ENCODE data around the gene MYL3. TPM values are rescaled to one million over a fixed set of nuclear protein-coding genes. Genes with fewer than 3 reads are reported as not detected.
A peak's percentile ranks its signal among the peaks of the same experiment; 100 is the strongest.

Gene MYL3
- total RNA-seq, 2 donors from 2014 or later = 1.9 TPM; not detected in 1

DNA sequence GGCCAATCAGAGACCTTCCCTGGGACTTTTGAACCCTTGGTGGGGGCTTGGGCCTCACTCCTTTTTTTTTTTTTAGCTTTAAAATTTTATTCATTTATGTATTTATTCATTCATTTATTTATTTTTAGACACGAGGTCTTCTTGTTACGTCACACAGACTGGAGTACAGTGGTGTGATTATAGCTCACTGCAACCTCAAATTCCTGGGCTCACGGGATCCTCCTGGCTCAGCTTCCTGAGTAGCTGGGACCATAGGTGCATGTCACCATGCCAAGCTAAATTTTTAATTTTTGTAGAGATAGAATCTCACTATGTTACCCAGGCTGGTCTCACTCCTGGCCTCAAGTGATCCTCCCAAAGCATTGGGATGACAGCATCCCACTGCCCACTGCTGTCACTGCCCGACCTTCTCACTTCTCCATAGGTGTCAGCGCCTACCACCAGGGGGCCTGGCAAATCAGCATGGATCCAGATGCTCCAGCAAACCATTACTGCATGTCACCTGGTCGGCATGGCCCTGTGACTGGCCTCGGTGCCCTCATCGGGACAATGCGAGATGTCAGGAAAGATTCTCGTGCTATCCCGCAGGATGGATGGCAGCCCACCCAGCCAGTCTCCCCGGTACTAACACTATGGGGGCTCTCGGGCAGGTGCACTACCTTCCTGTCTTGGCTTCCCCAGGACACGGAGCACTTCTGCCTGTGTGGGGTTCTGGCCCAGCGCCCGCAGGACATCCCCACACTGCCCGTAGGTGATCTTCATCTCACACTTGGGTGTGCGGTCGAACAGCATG lies 3.0 kb downstream of the MYL3 start:
- H3K9me3 ChIP-seq = no peaks in the 10 kb centered on the region
- H3K4me1 ChIP-seq (replicated peaks) = peaks cover 2% of the 10 kb centered on the region
- TF ChIP-seq POLR2AphosphoS5 (IDR thresholded peaks at IDR 0.05) = no peak
- TF ChIP-seq, protein P1, sequence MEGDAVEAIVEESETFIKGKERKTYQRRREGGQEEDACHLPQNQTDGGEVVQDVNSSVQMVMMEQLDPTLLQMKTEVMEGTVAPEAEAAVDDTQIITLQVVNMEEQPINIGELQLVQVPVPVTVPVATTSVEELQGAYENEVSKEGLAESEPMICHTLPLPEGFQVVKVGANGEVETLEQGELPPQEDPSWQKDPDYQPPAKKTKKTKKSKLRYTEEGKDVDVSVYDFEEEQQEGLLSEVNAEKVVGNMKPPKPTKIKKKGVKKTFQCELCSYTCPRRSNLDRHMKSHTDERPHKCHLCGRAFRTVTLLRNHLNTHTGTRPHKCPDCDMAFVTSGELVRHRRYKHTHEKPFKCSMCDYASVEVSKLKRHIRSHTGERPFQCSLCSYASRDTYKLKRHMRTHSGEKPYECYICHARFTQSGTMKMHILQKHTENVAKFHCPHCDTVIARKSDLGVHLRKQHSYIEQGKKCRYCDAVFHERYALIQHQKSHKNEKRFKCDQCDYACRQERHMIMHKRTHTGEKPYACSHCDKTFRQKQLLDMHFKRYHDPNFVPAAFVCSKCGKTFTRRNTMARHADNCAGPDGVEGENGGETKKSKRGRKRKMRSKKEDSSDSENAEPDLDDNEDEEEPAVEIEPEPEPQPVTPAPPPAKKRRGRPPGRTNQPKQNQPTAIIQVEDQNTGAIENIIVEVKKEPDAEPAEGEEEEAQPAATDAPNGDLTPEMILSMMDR (IDR thresholded peaks at IDR 0.05) = peak in 2 of 4 experiments; percentile 17 to 39
- no peaks in the 10 kb centered on the region for H3K36me3 ChIP-seq
- no peaks in the 10 kb centered on the region for H3K27me3 ChIP-seq (replicated peaks; ENCODE audit: insufficient read depth)
- WGBS = 81% methylated on average over 19 of the region's 19 CpGs
- no peak for DNase-seq (ENCODE audit: low spot score)
- no peak overlapping the region for H3K27ac ChIP-seq
- intact Hi-C loops (cut with DNase I) = loop anchor here (10.0 kb wide), 1 partner anchor 155 kb away; the partner anchor contains the start of gene TMIE
- H3K4me3 ChIP-seq = no peak overlapping the region

DNA sequence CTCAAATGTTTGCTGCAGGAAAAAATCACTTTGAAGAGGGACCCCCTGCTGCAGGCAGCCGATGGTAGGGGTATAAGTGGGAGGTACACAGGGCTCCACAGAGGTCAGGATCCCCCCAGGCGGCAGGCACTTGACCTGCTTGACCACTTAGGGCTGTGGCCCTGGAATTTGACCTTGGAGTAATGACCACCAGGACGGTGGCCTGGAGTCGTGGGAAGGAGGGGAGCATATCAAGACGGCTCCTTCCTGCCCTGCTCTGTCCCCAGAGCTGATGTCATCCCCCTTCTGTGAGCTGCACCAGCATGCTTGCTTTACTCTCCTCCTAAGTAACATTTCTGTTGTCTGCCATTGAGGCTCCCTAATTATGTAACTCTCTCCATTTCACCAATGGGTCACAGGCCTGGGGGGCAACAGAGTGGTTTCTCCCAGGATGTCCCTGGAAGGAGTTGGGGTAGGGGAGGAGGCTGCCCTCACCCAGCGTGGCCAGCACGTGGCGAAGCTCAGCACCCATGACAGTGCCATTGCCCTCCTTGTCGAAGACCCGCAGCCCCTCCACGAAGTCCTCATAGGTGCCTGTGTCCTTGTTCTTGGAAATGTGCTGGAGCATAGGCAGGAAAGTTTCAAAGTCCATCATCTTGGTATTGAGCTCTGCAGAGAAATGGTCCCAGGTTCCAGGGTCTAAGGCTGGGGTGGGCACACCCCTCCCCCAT lies 4.1 kb downstream of the MYL3 start:
- no peak for DNase-seq (ENCODE audit: low spot score)
- Histone ChIP-seq H3K4me3 (no peak overlapping the region), H3K27ac (no peak overlapping the region), H3K27me3 (replicated peaks; ENCODE audit: insufficient read depth) (no peaks in the 10 kb centered on the region), H3K36me3 (no peaks in the 10 kb centered on the region), H3K9me3 (no peaks in the 10 kb centered on the region), H3K4me1 (replicated peaks) (no peaks in the 10 kb centered on the region)
- intact Hi-C loops (cut with DNase I) = no loop called here
- TF ChIP-seq, protein P1 (IDR thresholded peaks at IDR 0.05) = no peak
- TF ChIP-seq POLR2AphosphoS5 (IDR thresholded peaks at IDR 0.05) (no peak), POLR2A (IDR thresholded peaks at IDR 0.05) (no peak)
- 80% methylated on average over 11 of the region's 11 CpGs for WGBS

DNA sequence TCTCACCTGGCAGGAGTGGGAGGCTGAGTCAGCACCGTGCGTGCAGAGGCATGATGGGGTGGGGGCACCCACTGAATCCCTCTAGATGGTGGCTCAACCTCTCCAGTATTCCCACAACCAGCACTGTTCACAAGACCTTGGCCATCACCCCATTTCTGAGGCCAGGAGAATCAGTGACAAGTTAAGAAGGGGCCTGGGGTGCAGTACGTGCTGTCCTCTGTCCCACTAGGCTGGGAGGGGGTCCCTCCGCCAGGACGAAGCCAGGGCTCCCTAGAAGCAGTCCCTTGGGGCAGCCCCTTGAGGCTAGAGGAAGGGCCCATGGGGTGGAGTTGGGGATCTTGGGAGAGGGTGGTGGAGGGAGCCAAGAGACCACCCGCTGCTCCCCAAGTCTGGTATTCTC lies 4.8 kb downstream of the MYL3 start:
- H3K27me3 ChIP-seq (replicated peaks; ENCODE audit: insufficient read depth) = no peaks in the 10 kb centered on the region
- no peak for DNase-seq (ENCODE audit: low spot score)
- TF ChIP-seq, protein P1 (IDR thresholded peaks at IDR 0.05) = no peak
- no peak for TF ChIP-seq POLR2A (IDR thresholded peaks at IDR 0.05)
- TF ChIP-seq POLR2AphosphoS5 (IDR thresholded peaks at IDR 0.05) = no peak
- no peaks in the 10 kb centered on the region for H3K9me3 ChIP-seq
- WGBS = 89% methylated on average over 6 of the region's 6 CpGs
- no peak overlapping the region for H3K4me3 ChIP-seq
- H3K36me3 ChIP-seq = no peaks in the 10 kb centered on the region
- H3K27ac ChIP-seq = no peak overlapping the region
- no peaks in the 10 kb centered on the region for H3K4me1 ChIP-seq (replicated peaks)
- intact Hi-C loops (cut with DNase I) = no loop called here

DNA sequence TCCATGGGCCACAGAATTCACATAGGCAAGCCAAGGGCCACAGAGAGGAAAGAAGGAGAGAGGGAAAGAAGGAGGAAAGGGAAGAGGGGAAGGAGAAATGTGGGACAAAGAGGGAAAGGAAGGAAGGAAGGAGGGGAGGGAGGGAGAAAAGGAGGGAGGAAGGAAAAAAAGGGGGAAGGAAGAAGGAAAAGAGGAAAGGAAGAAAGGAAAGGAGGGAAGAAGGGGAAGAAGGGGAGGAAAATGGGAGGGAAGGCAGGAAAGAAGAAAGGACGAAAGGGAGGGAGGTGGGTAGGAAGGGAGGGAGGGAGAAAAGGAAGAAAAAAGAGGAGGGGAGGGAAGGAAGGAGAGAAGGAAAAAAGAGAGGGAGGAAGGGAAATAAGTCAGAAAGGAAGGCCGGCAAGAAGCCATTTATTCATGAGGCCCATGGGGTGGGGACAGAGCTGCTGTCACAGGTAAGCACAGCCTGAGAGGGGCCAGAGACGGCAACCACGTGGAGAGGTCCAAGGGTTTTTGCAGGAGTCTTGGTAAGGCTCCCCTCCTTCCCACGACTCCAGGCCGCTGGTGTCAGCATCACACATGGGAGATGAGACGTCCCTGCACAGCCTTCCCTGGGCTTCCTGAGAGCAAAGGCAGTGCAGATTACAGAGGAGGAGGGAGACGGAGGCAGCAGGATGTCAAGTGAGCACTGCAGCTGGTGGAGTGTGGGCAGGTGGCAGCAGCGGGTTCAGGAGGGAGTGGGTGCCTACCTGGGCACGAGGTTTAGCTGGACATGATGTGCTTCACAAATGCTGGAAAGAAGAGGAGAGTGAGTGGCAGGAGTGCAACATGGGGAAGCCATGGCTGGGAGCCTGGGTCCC lies 5.5 kb downstream of the MYL3 start:
- intact Hi-C loops (cut with DNase I) = no loop called here
- H3K27me3 ChIP-seq (replicated peaks; ENCODE audit: insufficient read depth) = no peaks in the 10 kb centered on the region
- no peaks in the 10 kb centered on the region for H3K4me1 ChIP-seq (replicated peaks)
- no peak for DNase-seq (ENCODE audit: low spot score)
- TF ChIP-seq POLR2AphosphoS5 (IDR thresholded peaks at IDR 0.05) (no peak), POLR2A (IDR thresholded peaks at IDR 0.05) (no peak)
- TF ChIP-seq, protein P1 (IDR thresholded peaks at IDR 0.05) = no peak
- WGBS = 82% methylated on average over 10 of the region's 10 CpGs
- H3K27ac ChIP-seq = no peak overlapping the region
- no peak overlapping the region for H3K4me3 ChIP-seq
- no peaks in the 10 kb centered on the region for H3K36me3 ChIP-seq
- H3K9me3 ChIP-seq = no peaks in the 10 kb centered on the region
